Stomach smooth muscle (tissue), 2 donors: ENCODE data around the gene DBNL.
A peak's percentile ranks its signal among the peaks of the same experiment; 100 is the strongest.

Source experiments
- H3K27ac ChIP-seq: one replicate; pipeline ENCODE4 v1.7.0; 2013; ENCODE audit warnings: mild to moderate bottlenecking, low read length, inconsistent platforms
- H3K27me3 ChIP-seq, 2 donors: one replicate each; pipeline ENCODE4 v1.7.0; 2013; ENCODE audit warnings: low read length in 2 of 2; ENCODE audit not compliant: insufficient read depth in 2 of 2, control insufficient read depth in 1 of 2
- H3K36me3 ChIP-seq, 2 donors: one replicate each; pipeline ENCODE4 v1.7.0; 2013; ENCODE audit warnings: low read length in 2 of 2; ENCODE audit not compliant: control insufficient read depth in 2 of 2, insufficient read depth in 2 of 2
- H3K4me1 ChIP-seq: one replicate; pipeline ENCODE4 v1.7.0; 2013; ENCODE audit warnings: low read length; ENCODE audit not compliant: control insufficient read depth, insufficient read depth
- H3K4me3 ChIP-seq, 2 donors: one replicate each; pipeline ENCODE4 v1.7.0; 2013; ENCODE audit warnings: low read length in 2 of 2
- H3K9ac ChIP-seq, 2 donors: one replicate each; pipeline ENCODE4 v1.7.0; 2013; ENCODE audit warnings: low read length in 2 of 2, mild to moderate bottlenecking in 1 of 2
- H3K9me3 ChIP-seq, 2 donors: one replicate each; pipeline ENCODE4 v1.7.0; 2013; ENCODE audit warnings: low read length in 2 of 2; ENCODE audit not compliant: control insufficient read depth in 2 of 2
- donor health status: healthy.
- donor health status: Pancreatic carcinoma.

Gene DBNL

GRCh38 chr7:44045226-44046014 is 918 bp downstream of the DBNL start:
- peak overlapping the region; percentile 75 for H3K27ac ChIP-seq
- H3K9me3 ChIP-seq, result no peaks in the 10 kb centered on the region
- peak overlapping the region; percentile 83 to 94 for H3K9ac ChIP-seq
- peaks cover 15 to 19% of the 10 kb centered on the region in 2 donors for H3K36me3 ChIP-seq
- peak overlapping the region; percentile 65 to 88 for H3K4me3 ChIP-seq
- peaks cover 29% of the 10 kb centered on the region for H3K4me1 ChIP-seq
- H3K27me3 ChIP-seq, result no peaks in the 10 kb centered on the region

GRCh38 chr7:44046321-44047061 is 2.0 kb downstream of the DBNL start:
- Histone ChIP-seq H3K9ac (peak overlapping the region in 1 of 2 donors; percentile 13), H3K36me3 (peaks cover 23 to 30% of the 10 kb centered on the region in 2 donors), H3K27ac (no peak overlapping the region)

GRCh38 chr7:44048031-44048795 is 3.7 kb downstream of the DBNL start:
- H3K9me3 ChIP-seq, result no peaks in the 10 kb centered on the region
- H3K27me3 ChIP-seq, result no peaks in the 10 kb centered on the region
- peaks cover 28 to 43% of the 10 kb centered on the region in 2 donors for H3K36me3 ChIP-seq
- H3K4me3 ChIP-seq, result no peak overlapping the region
- H3K27ac ChIP-seq, result no peak overlapping the region
- H3K9ac ChIP-seq, result no peak overlapping the region
- H3K4me1 ChIP-seq, result peaks cover 28% of the 10 kb centered on the region

More at GRCh38 chr7:44046321-44047061, 2.0 kb downstream of the DBNL start:
- Histone ChIP-seq H3K4me1 (peaks cover 28% of the 10 kb centered on the region), H3K4me3 (peak overlapping the region in 1 of 2 donors; percentile 35), H3K27me3 (no peaks in the 10 kb centered on the region), H3K9me3 (no peaks in the 10 kb centered on the region)

GRCh38 chr7:44050121-44050914 is 5.8 kb downstream of the DBNL start:
- Histone ChIP-seq H3K27me3 (no peaks in the 10 kb centered on the region), H3K4me1 (peaks cover 19% of the 10 kb centered on the region), H3K36me3 (peaks cover 31 to 46% of the 10 kb centered on the region in 2 donors), H3K4me3 (no peak overlapping the region), H3K9ac (no peak overlapping the region), H3K9me3 (no peaks in the 10 kb centered on the region), H3K27ac (no peak overlapping the region)

GRCh38 chr7:44050915-44051560 is 6.5 kb downstream of the DBNL start:
- Histone ChIP-seq H3K36me3 (peaks cover 32 to 49% of the 10 kb centered on the region in 2 donors), H3K27ac (no peak overlapping the region), H3K27me3 (no peaks in the 10 kb centered on the region), H3K9ac (no peak overlapping the region), H3K4me3 (no peak overlapping the region), H3K9me3 (no peaks in the 10 kb centered on the region), H3K4me1 (peaks cover 12% of the 10 kb centered on the region)

GRCh38 chr7:44051611-44052220 is 7.2 kb downstream of the DBNL start:
- no peak overlapping the region for H3K9ac ChIP-seq
- peaks cover 6% of the 10 kb centered on the region for H3K4me1 ChIP-seq
- H3K9me3 ChIP-seq, result no peaks in the 10 kb centered on the region
- H3K27ac ChIP-seq, result no peak overlapping the region
- peaks cover 34 to 50% of the 10 kb centered on the region in 2 donors for H3K36me3 ChIP-seq
- H3K27me3 ChIP-seq, result no peaks in the 10 kb centered on the region
- no peak overlapping the region for H3K4me3 ChIP-seq

- no peak overlapping the region for H3K27ac ChIP-seq
- H3K4me1 ChIP-seq, result peaks cover 3% of the 10 kb centered on the region
- H3K9me3 ChIP-seq, result no peaks in the 10 kb centered on the region
- H3K27me3 ChIP-seq, result no peaks in the 10 kb centered on the region
- H3K4me3 ChIP-seq, result no peak overlapping the region
- H3K36me3 ChIP-seq, result peaks cover 44 to 57% of the 10 kb centered on the region in 2 donors
- no peak overlapping the region for H3K9ac ChIP-seq
Measured at GRCh38 chr7:44052771-44053365, 8.4 kb downstream of the DBNL start.

- peaks cover 52 to 70% of the 10 kb centered on the region in 2 donors for H3K36me3 ChIP-seq
- H3K27me3 ChIP-seq, result no peaks in the 10 kb centered on the region
- no peaks in the 10 kb centered on the region for H3K9me3 ChIP-seq
- H3K4me3 ChIP-seq, result no peak overlapping the region
- H3K9ac ChIP-seq, result no peak overlapping the region
- H3K27ac ChIP-seq, result no peak overlapping the region
- no peaks in the 10 kb centered on the region for H3K4me1 ChIP-seq
Measured at GRCh38 chr7:44056681-44057080, 12.2 kb downstream of the DBNL start.

- Histone ChIP-seq H3K4me3 (no peak overlapping the region), H3K27me3 (no peaks in the 10 kb centered on the region), H3K4me1 (no peaks in the 10 kb centered on the region), H3K9ac (no peak overlapping the region), H3K9me3 (no peaks in the 10 kb centered on the region), H3K27ac (no peak overlapping the region), H3K36me3 (peaks cover 52 to 71% of the 10 kb centered on the region in 2 donors)
Measured at GRCh38 chr7:44057181-44057848, 12.8 kb downstream of the DBNL start.
